C4-2B (cell line): ENCODE data around the gene ADAM15.

Source experiments
- H3K27ac ChIP-seq: fragments of 450-650 bp; 2 replicates; pipeline ENCODE4 v1.5.1; 2017
- ZFX ChIP-seq: fragments of 450-650 bp; IDR thresholded peaks from 2 replicates; pipeline ENCODE4 v1.6.1; 2017
- TF ChIP-seq, protein P1 (sequence below): fragments of 450-650 bp; conservative IDR thresholded peaks from 2 replicates; pipeline ENCODE4 v1.5.1; 2017; ENCODE audit warnings: mild to moderate bottlenecking

ADAM15 gene

GRCh38 chr1:155040358-155041093 is 10.6 kb upstream of the ADAM15 start:
- TF ChIP-seq, protein P1, sequence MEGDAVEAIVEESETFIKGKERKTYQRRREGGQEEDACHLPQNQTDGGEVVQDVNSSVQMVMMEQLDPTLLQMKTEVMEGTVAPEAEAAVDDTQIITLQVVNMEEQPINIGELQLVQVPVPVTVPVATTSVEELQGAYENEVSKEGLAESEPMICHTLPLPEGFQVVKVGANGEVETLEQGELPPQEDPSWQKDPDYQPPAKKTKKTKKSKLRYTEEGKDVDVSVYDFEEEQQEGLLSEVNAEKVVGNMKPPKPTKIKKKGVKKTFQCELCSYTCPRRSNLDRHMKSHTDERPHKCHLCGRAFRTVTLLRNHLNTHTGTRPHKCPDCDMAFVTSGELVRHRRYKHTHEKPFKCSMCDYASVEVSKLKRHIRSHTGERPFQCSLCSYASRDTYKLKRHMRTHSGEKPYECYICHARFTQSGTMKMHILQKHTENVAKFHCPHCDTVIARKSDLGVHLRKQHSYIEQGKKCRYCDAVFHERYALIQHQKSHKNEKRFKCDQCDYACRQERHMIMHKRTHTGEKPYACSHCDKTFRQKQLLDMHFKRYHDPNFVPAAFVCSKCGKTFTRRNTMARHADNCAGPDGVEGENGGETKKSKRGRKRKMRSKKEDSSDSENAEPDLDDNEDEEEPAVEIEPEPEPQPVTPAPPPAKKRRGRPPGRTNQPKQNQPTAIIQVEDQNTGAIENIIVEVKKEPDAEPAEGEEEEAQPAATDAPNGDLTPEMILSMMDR = no peak
- no peak for TF ChIP-seq ZFX
- no peak overlapping the region for H3K27ac ChIP-seq

DNA sequence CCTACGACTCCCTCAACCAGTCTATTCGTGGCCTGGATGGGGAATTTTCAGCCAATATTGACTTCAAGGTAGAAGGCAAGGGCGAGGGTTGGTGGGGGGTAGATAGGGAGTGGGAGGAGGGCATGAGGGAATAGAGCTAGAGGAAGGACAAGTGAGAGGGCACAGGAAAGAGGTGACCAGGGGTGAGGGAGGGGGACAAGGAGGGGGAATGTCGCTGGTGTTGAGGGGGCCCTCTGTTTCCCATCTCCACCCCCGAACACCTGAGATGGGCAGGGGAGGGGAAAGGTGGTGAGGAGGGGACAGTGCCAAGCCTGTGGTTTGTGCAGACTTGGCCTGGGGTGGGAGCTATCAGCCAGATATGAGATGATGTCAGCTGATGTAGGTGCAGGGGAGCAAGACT is 8.3 kb upstream of the ADAM15 start:
- TF ChIP-seq ZFX = no peak
- TF ChIP-seq, protein P1 = no peak
- no peak overlapping the region for H3K27ac ChIP-seq

GRCh38 chr1:155043301-155043702 is 7.8 kb upstream of the ADAM15 start:
- TF ChIP-seq ZFX = no peak
- TF ChIP-seq, protein P1 = no peak
- no peak overlapping the region for H3K27ac ChIP-seq

- no peak for TF ChIP-seq ZFX
- TF ChIP-seq, protein P1 = no peak
- peak overlapping the region; percentile 66 for H3K27ac ChIP-seq
These were observed 7.3 kb upstream of the ADAM15 start for GRCh38 chr1:155043793-155044192.

- TF ChIP-seq ZFX = no peak
- TF ChIP-seq, protein P1 = no peak
- peak overlapping the region; percentile 66 for H3K27ac ChIP-seq
These were observed 6.8 kb upstream of the ADAM15 start for GRCh38 chr1:155044365-155044764.

GRCh38 chr1:155044812-155045657 is 6.1 kb upstream of the ADAM15 start:
- TF ChIP-seq, protein P1 = peak; percentile 88
- TF ChIP-seq ZFX = no peak
- peak overlapping the region; percentile 66 for H3K27ac ChIP-seq
